ENCODE measurements around the gene DDX49.
"Not testable (repeated sequence)": the region's sequence is repeated elsewhere in the genome, so short reads cannot be mapped to it uniquely, and the experiment has no call there.

The DDX49 gene

DNA sequence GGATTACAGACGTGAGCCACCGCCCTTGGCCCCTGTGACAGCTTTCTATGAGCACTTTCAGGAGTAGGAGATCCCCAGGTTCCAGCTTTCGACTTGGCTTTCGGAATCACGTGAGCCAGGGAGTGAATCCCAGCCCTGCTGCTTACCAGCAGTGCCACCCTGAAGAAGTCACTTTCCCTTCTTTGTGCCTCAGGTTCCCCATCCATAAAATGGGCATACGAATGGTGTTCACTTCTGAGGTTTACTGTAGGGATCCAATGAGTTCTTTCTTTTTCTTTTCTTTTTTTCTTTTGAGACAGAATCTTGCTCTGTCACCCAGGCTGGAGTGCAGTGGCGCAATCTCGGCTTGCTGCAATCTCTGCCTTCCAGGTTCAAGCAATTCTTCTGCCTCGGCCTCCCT lies 25.8 kb downstream of the DDX49 start:
- no peak for DNase-seq

DNA sequence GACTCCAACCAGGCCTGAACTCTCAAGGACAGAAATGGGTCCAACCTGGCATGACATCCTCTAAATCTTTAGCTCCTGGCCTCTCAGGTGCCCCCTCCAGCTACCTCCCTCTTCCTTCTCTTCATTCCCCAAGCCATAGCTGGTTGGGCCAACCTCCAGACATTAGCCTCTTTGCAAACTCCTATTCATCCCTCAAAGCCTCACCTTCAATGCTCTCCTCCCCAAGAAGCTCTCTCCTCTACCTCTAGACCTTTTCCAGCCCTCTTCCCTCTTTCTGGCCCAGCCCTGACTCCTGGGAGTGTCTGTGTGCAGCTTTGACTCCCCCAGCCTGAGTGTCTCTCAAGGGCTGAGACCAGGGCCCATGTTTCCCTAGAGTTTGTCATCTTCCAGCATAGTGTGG lies 26.8 kb downstream of the DDX49 start:
- DNase-seq = no peak

GRCh38 chr19:18946918-18947317 lies 27.4 kb downstream of the DDX49 start:
- no peak for DNase-seq

- DNase-seq = no peak
Measured at GRCh38 chr19:18948075-18948975, 28.8 kb downstream of the DDX49 start.

DNA sequence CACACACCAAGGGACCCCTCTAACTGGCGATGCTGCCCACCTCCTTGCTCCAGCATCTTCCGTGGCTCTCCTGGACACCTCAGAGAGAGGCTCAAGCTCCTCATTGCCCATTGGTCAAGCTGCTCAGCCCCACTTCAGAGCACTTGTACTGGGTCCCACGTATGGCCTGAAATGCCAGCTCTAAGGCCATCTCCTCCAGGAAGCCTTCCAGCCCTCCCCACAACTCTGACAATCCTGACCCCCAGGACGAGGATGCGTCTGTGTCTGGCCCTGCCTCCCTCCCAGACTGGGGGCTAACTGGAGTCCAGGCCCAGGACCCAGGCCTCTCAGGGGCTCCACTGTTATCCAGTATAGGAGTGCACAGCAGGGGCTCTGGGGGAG lies 29.5 kb downstream of the DDX49 start:
- DNase-seq = no peak

DNA sequence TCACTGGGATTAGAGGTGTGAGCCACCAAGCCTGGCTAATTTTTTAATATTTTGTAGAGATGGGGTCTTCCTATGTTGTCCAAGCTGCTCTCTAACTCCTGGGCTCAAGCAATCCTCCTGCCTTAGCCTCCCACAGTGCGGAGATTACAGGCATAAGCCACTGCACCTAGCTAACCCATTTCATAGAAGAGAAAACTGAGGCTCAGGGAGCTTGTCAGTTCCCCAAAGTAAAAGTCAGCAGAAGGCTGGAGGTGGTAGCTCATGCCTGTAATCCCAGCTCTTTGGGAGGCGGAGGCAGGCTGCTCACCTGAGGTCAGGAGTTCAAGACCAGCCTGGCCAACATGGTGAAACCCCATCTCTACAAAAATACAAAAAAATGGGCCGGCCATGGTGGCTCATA lies 30.3 kb downstream of the DDX49 start:
- DNase-seq = no peak

DNA sequence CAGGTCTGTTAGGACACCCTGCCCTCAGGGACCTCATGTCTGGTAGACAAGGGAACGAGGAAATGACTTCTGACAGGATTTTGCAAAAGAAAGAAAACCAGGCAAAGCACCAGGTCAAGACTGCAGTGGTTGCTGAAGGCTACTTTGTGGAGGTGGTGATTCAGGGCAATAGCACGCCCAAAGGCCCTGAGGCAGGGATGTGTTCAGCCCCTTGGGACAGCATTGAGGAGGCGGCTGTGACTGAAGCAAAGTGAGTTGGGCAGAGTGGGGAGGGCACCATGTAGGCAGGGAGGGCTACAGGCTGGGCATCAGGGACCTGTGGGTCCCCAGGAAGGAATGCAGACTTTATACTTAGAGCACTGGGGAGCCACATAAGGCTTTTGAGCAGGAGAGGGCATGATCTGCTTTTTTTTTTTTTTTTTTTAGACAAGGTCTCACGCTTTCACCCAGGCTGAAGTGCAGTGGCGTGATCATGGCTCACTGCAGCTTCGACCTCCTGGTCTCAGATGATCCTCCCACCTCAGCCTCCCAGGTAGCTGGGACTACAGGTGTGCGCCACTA lies 32.3 kb downstream of the DDX49 start:
- no peak for DNase-seq

DNA sequence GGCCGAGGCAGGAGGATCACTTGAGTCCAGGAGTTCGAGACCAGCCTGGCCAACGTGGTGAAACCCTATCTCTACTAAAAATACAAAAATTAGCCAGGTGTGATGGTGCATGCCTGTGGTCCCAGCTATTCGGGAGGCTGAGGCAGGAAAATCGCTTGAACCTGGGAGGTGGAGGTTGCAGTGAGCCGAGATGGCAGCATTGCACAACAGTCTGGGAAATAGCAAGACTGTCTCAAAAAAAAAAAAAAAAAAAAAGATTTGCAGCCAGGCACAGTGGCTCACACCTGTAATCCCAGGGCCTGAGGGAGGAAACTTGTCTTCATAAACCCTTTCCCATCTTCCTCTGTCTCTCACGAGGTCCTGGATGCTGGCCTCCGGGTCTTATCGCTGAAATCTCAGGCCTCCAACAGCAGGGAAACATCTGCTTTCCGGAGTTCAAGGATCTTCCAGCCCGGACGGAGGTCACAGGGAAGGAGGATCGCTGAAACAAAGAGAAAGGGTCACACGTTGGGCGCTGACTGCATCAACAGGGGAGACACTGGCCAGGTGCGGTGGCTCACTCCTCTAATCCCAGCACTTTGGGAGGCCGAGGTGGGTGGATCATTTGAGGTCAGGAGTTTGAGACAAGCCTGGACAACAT lies 33.0 kb downstream of the DDX49 start:
- DNase-seq = not testable (repeated sequence)

DNA sequence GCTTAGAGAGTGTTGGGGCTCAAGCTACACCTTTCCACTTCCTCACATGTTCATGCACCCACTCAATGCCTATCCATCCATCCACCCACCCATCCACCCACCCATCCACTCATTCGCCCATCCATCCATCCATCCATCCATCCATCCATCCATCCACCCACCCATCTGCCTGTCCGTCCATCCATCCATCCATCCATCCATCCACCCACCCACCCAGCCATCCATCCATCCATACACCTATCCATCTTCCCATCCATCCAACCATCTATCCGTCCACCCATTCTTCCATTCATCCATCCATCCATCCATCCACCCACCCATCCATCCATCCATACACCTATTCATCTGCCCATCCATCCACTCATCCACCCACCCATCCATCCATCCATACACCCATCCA lies 34.6 kb downstream of the DDX49 start:
- DNase-seq = no peak

DNA sequence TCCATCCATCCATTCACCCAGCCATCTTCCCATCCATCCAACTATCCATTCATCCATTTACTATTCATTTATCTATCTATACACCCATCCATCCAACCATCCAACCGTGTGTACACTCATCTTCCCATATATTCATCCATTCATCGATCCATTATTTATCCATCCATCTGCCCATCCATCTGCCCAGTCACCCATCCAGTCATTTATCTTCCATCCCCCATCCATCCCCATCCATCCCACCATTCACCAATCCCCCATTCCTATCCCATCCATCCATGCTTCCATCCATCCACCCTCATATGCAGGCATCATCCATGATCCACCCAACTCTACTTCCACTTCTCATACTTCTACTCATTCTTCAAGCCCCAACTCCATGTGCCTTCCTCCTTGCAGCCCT lies 35.5 kb downstream of the DDX49 start:
- DNase-seq = no peak

DNA sequence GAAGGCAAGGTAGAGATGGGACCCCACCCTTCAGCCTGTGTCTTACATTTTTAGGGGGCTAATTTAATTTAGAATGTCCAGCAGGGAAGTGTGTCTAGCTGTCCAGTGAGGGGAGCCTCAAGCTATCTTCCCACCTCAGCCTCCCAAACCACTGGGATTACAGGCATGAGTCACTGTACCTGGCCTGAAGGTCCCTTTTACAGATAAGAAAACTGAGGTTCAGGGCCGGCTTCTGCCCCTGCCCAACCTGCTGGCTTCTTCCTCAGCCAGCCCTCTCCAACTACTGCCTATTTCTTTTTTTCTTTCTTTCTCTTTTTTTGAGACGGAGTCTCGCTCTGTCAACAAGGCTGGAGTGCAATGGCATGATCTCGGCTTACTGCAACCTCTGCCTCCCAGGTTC lies 40.9 kb downstream of the DDX49 start:
- DNase-seq = no peak

DNA sequence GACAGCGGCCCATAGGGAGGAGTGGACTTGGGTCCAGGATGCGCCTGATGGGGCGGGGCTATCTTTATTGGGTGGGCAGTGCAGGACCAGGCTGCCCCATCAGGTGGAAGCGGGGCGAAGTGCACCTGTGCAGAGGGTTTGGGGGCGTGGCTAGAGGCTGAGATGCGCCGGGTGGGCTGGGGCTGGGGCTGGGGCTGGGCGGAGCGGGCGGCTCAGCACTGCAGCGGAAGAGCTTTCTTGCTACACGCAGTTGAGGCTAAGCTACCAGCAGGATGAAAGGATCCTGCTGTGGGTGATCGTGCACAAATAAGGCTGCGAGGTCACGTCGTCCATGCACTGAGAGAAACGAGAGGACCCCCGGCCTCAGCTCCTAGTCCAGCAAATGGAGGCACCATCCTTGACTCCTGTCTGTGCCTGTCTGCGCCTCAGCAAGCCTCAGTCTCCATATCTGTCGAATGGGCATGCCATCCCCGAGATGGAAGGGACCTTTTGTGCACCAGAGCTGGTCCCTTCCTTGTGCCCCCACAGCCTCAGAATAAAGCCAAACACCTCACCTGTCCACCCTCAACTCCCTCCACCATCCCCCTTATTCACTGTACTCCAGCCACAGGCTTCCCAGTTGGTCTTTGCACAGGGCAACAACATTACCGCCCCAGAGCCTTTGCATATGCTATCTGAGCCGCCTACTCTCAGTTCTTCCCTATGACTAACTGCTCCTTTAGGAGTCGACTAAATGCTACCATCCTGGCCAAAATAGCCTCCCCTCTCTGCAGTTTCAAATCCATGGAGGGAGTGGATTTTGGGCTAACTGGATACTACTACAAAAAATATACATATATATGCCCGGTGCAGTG lies 42.5 kb downstream of the DDX49 start:
- no peak for DNase-seq

- no peak for DNase-seq
Measured at GRCh38 chr19:18964121-18964520, 44.6 kb downstream of the DDX49 start.

DNA sequence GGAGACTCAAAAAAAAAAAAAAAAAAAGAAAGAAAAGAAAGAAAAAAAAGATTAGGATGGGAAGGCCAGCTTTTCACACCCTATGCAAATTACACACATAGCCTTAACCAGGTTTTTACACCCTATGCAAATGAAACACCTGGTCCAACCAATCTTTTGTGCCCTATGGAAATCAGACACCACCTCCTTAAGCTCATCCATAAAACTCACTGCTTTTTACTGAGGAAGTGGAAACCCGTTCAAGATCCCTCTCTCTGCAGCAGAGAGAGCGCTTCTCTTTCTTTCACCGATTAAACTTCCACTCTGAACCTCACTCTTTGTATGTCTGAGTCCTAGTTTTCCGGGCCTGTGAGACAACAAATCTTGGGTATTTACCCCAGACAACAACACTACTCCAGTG lies 46.8 kb downstream of the DDX49 start:
- no peak for DNase-seq

DNA sequence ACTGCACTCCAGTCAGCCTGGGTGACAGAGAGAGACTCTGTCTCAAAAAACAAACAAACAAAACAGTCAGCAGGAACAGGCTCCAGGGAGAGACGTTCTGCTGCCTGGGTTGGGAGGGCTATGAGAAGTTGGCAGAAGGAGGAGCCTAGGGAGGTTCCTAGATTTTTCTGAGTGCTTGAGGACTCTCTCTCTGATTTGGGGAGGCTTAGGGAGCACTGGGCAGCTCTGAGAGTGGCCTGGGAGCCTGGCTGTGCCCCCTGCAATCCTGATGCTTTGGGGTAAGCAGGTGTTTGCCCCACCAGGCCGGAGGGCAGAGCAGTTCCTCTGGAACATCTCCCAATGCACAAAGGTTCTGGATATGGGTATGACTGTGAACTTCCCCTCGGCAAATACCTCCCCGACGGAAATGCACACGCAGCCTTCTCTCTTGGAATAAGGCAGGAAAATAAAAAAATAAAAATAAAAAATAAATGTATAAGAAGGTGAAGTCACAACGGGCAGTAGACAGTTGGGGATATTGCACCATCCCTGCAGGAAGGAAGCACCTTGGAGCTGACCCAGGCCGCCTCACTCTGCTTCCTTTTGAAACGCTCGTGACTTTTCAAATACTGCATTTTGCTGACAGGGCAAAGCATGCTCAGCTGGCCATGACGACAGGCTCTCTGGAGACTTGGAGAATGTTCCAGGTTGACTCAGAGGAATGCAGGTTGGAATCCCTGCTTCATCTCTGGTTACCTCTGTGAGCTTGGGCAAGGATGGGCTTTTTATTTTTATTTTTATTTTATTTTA lies 48.0 kb downstream of the DDX49 start:
- DNase-seq = no peak

DNA sequence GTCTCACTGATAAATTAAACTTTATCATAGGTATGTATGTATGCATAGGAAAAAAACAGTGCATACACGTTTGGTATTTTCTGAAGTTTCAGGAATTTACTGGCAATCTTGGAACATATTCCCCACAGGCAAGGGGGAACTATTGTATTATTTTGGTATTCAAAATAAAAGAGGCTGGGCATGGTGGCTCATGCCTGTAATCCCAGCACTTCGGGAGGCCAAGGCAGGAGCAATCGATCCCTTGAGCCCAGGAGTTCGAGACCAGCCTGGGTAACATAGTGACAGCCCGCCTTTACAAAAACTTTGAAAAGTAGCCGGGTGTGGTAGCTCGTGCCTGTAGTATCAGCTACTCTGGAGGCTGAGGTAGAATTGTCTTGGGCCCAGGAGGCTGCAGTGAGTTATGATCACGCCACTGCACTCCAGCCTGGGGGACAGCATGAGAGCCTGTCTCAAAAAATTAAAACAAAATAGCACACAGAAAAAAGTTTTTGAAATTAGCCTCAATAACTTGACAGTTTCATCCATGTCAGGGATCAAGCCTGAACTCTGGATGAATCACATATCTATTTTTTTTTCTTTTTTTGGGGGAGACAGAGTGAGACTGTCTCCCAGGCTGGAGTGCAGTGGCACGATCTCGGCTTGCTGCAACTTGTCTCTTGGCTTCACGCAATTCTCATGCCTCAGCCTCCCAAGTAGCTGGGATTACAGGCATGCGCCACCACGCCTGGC lies 50.6 kb downstream of the DDX49 start:
- DNase-seq = no peak

GRCh38 chr19:18972301-18972811 lies 52.8 kb downstream of the DDX49 start:
- DNase-seq = no peak

- DNase-seq = no peak
Measured at GRCh38 chr19:18972851-18973250, 53.3 kb downstream of the DDX49 start.

GRCh38 chr19:18975011-18975410 lies 55.5 kb downstream of the DDX49 start:
- no peak for DNase-seq

DNA sequence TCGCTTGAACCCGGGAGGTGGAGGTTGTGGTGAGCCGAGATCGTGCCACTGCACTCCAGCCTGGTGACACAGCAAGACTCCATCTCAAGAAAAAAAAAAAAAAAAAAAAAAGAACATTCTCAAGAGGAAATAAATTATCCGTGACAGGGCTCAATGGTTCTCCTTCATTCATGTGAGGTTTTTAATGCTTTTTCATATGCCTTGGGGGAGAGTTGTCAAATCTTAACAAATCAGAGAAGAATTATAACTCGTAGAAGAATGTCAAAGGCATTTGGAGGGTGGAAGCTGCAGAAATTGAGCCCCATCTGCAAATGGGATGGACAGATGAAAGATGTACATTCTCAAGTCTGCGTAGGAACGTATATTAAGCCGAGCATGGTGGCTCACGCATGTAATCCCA lies 56.4 kb downstream of the DDX49 start:
- no peak for DNase-seq

Data from hematopoietic multipotent progenitor cell treated with erythropoietin and hydrocortisone succinate and interleukin-3 and kit ligand, for 8 days (in vitro differentiated cells).